ENCODE results near the gene KRT8.
"Not testable (repeated sequence)": the region's sequence is repeated elsewhere in the genome, so short reads cannot be mapped to it uniquely, and the experiment has no call there.

The KRT8 gene
- 0.94 to 7.7 reads per million in 2 donors for total RNA-seq

GRCh38 chr12:52904509-52905300, at the start of gene KRT8:
KRT8 (minus strand) TSS chr12:52905076; CDS start chr12:52904981, 95 bp downstream.
- not testable (repeated sequence) for DNase-seq

GRCh38 chr12:52953181-52953841, 48.4 kb upstream of the KRT8 start:
- no peak for DNase-seq

GRCh38 chr12:52952076-52952801, 47.4 kb upstream of the KRT8 start:
- DNase-seq = no peak

- no peak for DNase-seq
Measured at GRCh38 chr12:52951640-52952039, 46.8 kb upstream of the KRT8 start.

- no peak for DNase-seq
Measured at GRCh38 chr12:52951126-52951525, 46.2 kb upstream of the KRT8 start.

- DNase-seq = no peak
Measured at GRCh38 chr12:52950553-52950952, 45.7 kb upstream of the KRT8 start.

GRCh38 chr12:52949413-52950331, 44.8 kb upstream of the KRT8 start:
- DNase-seq = no peak

- DNase-seq = no peak
Measured at GRCh38 chr12:52947738-52948423, 43.0 kb upstream of the KRT8 start.

- no peak for DNase-seq
Measured at GRCh38 chr12:52946797-52947547, 42.1 kb upstream of the KRT8 start.

GRCh38 chr12:52946334-52946733, 41.5 kb upstream of the KRT8 start:
- no peak for DNase-seq

GRCh38 chr12:52945389-52946232, 40.7 kb upstream of the KRT8 start:
- DNase-seq = no peak

GRCh38 chr12:52944683-52945388, 40.0 kb upstream of the KRT8 start:
- DNase-seq = no peak

GRCh38 chr12:52942901-52943181, 38.0 kb upstream of the KRT8 start:
- no peak for DNase-seq

- DNase-seq = no peak
Measured at GRCh38 chr12:52942066-52942900, 37.4 kb upstream of the KRT8 start.

- no peak for DNase-seq
Measured at GRCh38 chr12:52929538-52929937, 24.7 kb upstream of the KRT8 start.

GRCh38 chr12:52927964-52928363, 23.1 kb upstream of the KRT8 start:
- DNase-seq = no peak

GRCh38 chr12:52926596-52927234, 21.8 kb upstream of the KRT8 start:
- DNase-seq = no peak
